ENCODE measurements around the gene UNC45A. TPM values are rescaled to one million over a fixed set of nuclear protein-coding genes. Genes with fewer than 3 reads are reported as not detected.
"Not testable (repeated sequence)": the region's sequence is repeated elsewhere in the genome, so short reads cannot be mapped to it uniquely, and the experiment has no call there.

The UNC45A gene
- polyA plus RNA-seq, 3 donors = 62.1 to 67.2 (median 65.8) TPM

DNA sequence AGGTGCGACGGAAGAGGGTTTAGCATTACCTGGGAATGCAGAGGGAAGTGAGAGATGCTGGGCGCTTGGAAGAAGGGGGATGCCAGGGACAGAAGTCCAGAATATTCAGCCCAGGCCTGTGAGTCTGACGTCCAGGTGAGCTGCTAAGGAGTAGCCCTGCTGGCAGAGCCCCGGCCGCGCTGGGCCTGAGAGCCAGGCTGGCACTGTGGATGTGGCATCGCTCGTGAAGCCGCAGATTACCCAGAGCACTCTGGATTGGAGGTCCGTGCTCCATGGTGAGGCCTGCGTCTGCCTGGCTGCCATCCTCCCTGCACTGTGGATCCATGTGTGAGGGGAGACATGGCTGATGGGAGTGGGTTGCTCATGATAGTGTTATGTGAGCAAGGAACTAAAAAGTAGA, 17.5 kb upstream of the UNC45A start:
- DNase-seq (ENCODE audit: low read depth in 3 of 3, low spot score in 2 of 3) = no peak

DNA sequence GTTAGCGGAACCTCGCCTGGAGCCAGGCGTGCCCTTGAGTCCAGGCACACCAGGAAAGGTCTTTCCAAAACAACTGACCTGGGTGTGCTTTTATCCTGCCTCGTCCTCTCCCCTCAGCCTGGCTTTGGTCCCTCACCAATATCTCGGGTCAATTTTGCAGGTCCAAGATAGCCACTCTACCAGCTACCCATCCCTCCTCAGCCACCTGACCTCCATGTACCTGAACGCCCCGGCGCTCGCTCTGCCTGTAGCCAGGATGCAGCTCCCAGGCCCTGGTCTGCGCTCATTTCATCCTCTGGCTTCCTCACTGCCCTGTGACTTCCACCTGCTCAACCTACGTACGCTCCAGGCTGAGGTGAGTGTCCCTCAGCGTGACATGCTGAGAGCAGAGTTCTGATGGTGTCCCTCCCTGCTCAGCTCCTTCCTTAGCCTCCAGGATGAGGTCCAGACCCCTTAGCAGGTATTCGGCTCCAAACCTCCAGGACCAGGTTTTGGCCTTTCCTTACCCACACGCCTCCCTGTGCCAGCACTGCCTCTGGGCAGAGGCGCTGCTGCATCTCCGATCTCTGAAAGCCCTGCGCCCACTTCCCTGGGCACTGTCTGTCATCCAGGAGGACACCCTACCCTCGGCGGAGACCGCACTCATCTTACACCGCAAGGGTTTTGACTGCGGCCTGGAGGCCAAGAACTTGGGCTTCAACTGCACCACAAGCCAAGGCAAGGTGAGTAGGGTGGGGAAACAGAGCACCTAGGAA, 16.9 kb upstream of the UNC45A start:
- DNase-seq (ENCODE audit: low read depth in 3 of 3, low spot score in 2 of 3) = no peak

DNA sequence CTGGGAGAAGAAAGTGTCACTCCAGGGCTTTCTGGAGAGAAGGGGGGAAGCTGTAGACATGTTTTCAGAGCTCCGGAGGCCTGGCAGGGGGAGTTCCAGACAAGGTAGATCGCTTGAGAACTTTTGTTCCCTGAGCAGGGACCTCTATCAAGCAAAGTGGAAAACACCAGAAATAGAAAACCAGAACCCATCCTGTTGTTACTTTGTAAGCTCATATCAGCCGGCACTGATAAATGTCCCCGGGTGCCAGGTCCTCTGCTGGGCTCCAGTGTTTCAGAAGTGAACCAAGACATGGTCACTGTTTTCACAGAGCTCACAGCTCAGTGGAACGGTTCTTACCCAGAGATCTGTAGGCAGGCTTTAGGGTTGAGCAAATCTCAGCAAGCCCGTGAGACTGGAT, 16.2 kb upstream of the UNC45A start:
- DNase-seq (ENCODE audit: low read depth in 3 of 3, low spot score in 2 of 3) = no peak

- no peak for DNase-seq (ENCODE audit: low read depth in 3 of 3, low spot score in 2 of 3)
Measured at GRCh38 chr15:90921887-90922286, 13.2 kb upstream of the UNC45A start.

DNA sequence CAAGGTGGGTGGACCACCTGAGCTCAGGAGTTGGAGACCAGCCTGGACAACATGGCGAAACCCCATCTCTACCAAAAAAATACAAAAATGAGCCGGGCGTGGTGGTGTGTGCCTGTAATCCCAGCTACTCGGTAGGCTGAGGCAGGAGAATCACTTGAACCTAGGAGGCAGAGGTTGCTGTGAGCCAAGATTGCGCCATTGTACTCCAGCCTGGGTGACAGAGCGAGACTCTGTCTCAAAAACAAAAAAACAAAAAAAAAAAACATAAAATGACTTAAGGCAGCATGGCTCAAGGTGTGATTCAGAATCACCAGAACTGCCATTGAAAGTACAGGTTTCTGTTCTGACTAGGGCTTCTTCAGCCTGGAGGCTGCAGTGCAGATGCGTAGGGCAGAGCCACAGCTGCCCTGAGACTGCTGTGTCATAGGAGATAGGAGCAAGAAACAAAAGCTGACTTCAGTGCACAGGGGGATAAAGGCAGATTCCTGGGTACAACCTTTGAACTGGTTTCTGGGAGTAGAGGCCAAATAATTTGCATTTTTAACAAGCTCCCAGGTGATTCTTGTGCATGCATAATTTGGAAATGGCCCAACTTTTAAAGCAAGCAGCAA, 12.3 kb upstream of the UNC45A start:
- DNase-seq (ENCODE audit: low read depth in 3 of 3, low spot score in 2 of 3) = not testable (repeated sequence)

GRCh38 chr15:90924375-90924774, 10.7 kb upstream of the UNC45A start:
- DNase-seq (ENCODE audit: low read depth in 3 of 3, low spot score in 2 of 3) = no peak

GRCh38 chr15:90926766-90927165, 8.3 kb upstream of the UNC45A start:
- not testable (repeated sequence) for DNase-seq (ENCODE audit: low read depth in 3 of 3, low spot score in 2 of 3)

- not testable (repeated sequence) for DNase-seq (ENCODE audit: low read depth in 3 of 3, low spot score in 2 of 3)
Measured at GRCh38 chr15:90928106-90928505, 7.0 kb upstream of the UNC45A start.

- DNase-seq (ENCODE audit: low read depth in 3 of 3, low spot score in 2 of 3) = no peak
Measured at GRCh38 chr15:90929246-90930019, 5.7 kb upstream of the UNC45A start.

GRCh38 chr15:90930861-90931574, 4.1 kb upstream of the UNC45A start:
- no peak for DNase-seq (ENCODE audit: low read depth in 3 of 3, low spot score in 2 of 3)

- DNase-seq (ENCODE audit: low read depth in 3 of 3, low spot score in 2 of 3) = no peak
Measured at GRCh38 chr15:90931575-90931827, 3.6 kb upstream of the UNC45A start.

DNA sequence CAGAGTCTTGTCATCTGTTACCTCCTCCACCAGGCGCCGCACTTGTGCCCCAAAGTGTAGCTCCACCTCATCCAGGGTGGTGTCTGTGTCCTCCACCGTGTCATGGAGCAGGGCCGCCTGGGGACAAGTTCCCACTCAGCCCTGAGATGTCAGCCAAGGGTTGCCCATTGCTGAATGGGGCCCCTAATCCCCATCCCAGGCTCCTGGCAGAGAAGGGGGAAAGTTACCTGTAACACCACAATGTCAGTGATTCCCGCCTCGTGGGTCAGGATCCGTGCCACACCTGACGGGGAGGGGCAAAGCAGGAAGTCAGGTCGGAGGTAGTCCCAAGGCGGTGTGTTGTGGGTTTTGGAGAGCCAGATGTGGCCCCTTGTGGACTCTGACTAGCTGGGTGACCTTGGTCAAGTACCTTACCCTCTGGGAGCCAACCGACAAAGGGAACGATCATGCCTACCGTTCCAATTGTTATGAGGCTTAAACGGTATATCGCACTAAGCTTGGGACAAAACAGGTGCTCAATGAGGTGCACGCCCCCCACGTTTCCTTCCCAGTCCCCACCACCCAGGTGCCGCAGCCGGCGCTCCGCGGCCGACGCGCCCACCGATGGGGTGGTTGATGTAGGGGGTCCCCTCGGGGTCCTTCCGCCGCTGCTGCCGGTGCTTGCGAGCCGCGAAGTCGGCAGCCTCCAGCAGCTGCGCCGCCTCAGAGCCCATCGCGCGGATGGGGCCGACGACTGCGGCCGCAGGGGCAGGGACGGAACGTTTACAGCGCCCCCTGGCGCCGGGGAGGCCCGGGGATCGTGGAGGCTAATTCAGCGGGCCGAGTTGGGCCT, 3.0 kb upstream of the UNC45A start, which contains the start of gene HDDC3:
Gene HDDC3 (minus strand): TSS at position 722 of the 832 bp plus-strand sequence. CDS start 9 bp downstream, at position 713.
- peak; percentile 29 to 78 (median 60) for DNase-seq (ENCODE audit: low read depth in 3 of 3, low spot score in 2 of 3)

DNA sequence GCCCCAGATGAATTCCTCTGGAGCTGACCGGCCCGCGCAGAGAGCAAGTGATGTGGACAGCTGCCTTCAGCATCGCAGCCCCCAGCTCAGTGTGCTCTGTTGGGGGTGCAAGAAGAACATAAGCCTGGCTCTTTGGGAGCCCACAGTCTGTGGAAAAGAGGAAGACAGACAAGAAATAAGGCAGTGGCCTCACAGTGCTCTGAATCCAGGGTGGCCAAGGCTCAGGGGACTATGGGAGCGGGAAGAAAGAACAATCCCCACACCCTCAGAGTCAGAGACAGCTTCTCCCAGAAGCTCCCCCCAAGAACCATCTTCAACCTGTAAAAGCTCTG, 2.5 kb upstream of the UNC45A start:
- DNase-seq (ENCODE audit: low read depth in 3 of 3, low spot score in 2 of 3) = no peak

DNA sequence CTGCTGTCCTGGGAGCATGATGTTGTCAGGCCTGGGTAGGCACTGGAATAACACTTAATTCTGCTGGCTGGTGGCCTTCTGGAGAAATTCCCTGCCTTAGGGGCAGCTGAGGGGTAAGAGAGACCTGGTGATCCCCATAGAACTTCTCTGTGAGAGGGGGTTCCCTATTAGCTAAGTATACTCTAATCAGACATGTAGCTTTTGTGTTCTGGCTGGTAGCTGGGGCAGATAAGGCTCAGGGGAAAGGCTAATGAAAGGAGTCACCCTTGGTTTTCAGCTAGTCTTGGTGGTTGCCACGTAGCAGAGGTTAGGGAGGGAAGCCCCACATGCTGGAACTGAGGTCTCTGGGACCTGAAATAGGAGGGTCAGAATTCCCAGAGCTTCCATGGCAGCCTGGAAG, 1.8 kb upstream of the UNC45A start:
- no peak for DNase-seq (ENCODE audit: low read depth in 3 of 3, low spot score in 2 of 3)

GRCh38 chr15:90934256-90934948, 683 bp upstream of the UNC45A start:
- peak in 2 of 3 donors; percentile 68 to 69 for DNase-seq (ENCODE audit: low read depth in 3 of 3, low spot score in 2 of 3)

DNA sequence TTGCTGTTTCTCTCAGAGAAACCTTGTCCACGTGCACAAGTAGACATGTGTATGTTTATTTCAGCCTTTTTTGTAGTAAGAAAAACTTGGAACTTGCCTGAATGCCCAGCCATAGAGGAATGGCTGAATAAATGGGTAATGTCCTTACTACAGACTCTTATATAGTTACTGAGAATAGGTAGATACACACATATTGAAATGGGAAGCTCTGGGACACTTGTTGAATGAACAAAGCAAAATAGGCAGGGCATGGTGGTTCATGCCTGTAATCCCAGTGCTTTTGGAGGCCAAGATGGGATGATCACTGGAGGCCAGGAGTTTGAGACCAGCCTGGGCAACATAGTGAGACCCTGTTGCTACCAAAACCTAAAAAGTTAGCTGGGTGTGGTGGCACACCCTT, 1.7 kb downstream of the UNC45A start:
- DNase-seq (ENCODE audit: low read depth in 3 of 3, low spot score in 2 of 3) = no peak

- no peak for DNase-seq (ENCODE audit: low read depth in 3 of 3, low spot score in 2 of 3)
Measured at GRCh38 chr15:90938261-90938660, 3.2 kb downstream of the UNC45A start.

GRCh38 chr15:90939756-90940155, 4.7 kb downstream of the UNC45A start:
- DNase-seq (ENCODE audit: low read depth in 3 of 3, low spot score in 2 of 3) = no peak

DNA sequence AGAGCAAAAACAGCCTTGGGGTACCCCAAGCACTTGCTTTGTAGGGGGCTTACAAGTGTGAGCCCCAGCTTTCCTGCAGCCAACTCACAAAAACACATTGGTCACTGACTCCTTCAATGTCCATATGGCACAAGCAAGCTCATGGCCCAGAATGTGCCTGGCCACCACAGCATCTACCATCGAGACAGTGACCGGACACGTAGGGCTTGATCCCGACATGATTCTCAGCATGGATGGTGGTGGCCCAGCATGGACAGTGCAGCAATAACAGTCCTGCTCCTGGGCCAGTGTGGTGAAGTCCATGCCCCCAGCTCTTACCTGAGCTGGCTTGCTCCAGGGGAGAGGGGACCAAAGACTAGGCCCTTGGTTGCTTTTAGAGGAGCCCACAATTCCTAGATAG, 6.0 kb downstream of the UNC45A start:
- DNase-seq (ENCODE audit: low read depth in 3 of 3, low spot score in 2 of 3) = no peak

All from right renal cortex interstitium (tissue), 3 donors.